Muscle layer of colon (tissue), 2 donors: ENCODE measurements around the gene ZDHHC13.
"Not testable (repeated sequence)": the region's sequence is repeated elsewhere in the genome, so short reads cannot be mapped to it uniquely, and the experiment has no call there.

Source experiments
- H3K27ac ChIP-seq: one replicate; pipeline ENCODE4 v1.7.0; 2013; ENCODE audit warnings: low read depth, mild to moderate bottlenecking, low read length, moderate library complexity
- H3K27me3 ChIP-seq, 2 donors: one replicate each; pipeline ENCODE4 v1.7.0; 2013; ENCODE audit warnings: low read length in 2 of 2, mild to moderate bottlenecking in 2 of 2; ENCODE audit not compliant: insufficient read depth in 2 of 2, control insufficient read depth in 1 of 2
- H3K36me3 ChIP-seq: one replicate; pipeline ENCODE4 v1.7.0; 2013; ENCODE audit warnings: mild to moderate bottlenecking, low read length; ENCODE audit not compliant: insufficient read depth
- H3K4me1 ChIP-seq: one replicate; pipeline ENCODE4 v1.7.0; 2013; ENCODE audit warnings: mild to moderate bottlenecking, low read length; ENCODE audit not compliant: insufficient read depth
- H3K4me3 ChIP-seq, 2 donors: one replicate each; pipeline ENCODE4 v1.7.0; 2013; ENCODE audit warnings: low read length in 2 of 2, low read depth in 1 of 2, mild to moderate bottlenecking in 1 of 2, moderate library complexity in 1 of 2
- H3K9ac ChIP-seq: one replicate; pipeline ENCODE4 v1.7.0; 2013; ENCODE audit warnings: low read length
- H3K9me3 ChIP-seq: one replicate; pipeline ENCODE4 v1.7.0; 2013; ENCODE audit warnings: mild to moderate bottlenecking, low read length
- donor health status: abdominal sarcoma.
- donor health status: Adenocarcinoma of cecum.

ZDHHC13 gene

DNA sequence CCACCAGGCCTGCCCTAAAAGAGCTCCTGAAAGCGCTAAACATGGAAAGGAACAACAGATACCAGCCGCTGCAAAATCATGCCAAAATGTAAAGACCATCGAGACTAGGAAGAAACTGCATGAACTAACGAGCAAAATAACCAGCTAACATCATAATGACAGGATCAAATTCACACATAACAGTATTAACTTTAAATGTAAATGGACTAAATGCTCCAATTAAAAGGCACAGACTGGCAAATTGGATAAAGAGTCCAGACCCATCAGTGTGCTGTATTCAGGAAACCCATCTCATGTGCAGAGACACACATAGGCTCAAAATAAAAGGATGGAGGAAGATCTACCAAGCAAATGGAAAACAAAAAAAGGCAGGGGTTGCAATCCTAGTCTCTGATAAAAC, 19.9 kb downstream of the ZDHHC13 start:
- H3K4me1 ChIP-seq, H3K4me3 ChIP-seq: not testable (repeated sequence)

DNA sequence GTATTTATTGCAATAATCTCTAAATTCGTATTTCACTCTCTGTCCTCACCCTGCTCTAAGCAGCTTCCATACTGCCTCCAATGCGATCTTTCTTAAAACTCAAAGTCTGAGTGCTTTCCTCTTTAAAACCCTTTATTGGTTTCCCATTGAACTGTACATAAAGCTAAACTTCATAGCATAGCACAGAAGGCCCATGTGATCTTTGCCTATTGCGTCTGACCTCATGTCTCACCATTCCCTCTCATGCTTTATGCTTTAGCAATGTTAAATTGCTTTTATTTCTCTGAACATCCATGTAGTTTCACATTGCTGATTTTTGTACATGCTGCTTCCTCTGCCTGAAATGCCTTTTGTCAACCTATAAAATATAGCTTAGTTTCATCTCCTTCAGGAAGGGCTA, 28.4 kb downstream of the ZDHHC13 start:
- Histone ChIP-seq H3K27me3 (no peaks in the 10 kb centered on the region), H3K4me3 (no peak overlapping the region), H3K9ac (no peak overlapping the region), H3K27ac (no peak overlapping the region), H3K4me1 (no peaks in the 10 kb centered on the region), H3K9me3 (no peaks in the 10 kb centered on the region), H3K36me3 (no peaks in the 10 kb centered on the region)

More for the DNA sequence above, 19.9 kb downstream of the ZDHHC13 start:
- H3K36me3 ChIP-seq, H3K27me3 ChIP-seq, H3K27ac ChIP-seq, H3K9ac ChIP-seq, H3K9me3 ChIP-seq: not testable (repeated sequence)

GRCh38 chr11:19156892-19157291, 39.9 kb downstream of the ZDHHC13 start:
- no peak overlapping the region for H3K27ac ChIP-seq
- H3K9ac ChIP-seq: no peak overlapping the region
- H3K36me3 ChIP-seq: peaks cover 15% of the 10 kb centered on the region
- no peaks in the 10 kb centered on the region for H3K4me1 ChIP-seq
- H3K9me3 ChIP-seq: no peaks in the 10 kb centered on the region
- no peak overlapping the region for H3K4me3 ChIP-seq
- no peaks in the 10 kb centered on the region for H3K27me3 ChIP-seq

DNA sequence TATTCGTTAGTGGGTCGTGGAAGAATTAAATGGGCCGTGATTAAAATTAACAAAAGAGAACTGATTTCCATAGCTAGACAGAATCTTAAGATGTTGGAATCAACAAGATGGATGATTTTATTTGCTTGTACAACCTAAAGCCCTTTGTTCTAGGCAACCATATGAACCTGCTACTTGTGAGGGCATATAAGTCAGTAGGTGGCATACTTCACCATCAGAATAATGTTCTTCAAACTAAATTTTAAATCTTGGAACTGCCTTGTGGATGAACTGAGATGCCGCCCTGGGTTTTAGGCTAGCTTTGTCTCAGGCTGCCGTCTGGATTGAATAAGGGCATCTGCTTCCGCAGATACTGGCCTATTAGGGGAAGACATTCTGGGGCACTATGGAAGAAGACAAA, 43.9 kb downstream of the ZDHHC13 start:
- no peak overlapping the region for H3K27ac ChIP-seq
- peaks cover 15% of the 10 kb centered on the region for H3K36me3 ChIP-seq
- H3K4me3 ChIP-seq: no peak overlapping the region
- H3K27me3 ChIP-seq: no peaks in the 10 kb centered on the region
- H3K4me1 ChIP-seq: no peaks in the 10 kb centered on the region
- H3K9ac ChIP-seq: no peak overlapping the region
- no peaks in the 10 kb centered on the region for H3K9me3 ChIP-seq

DNA sequence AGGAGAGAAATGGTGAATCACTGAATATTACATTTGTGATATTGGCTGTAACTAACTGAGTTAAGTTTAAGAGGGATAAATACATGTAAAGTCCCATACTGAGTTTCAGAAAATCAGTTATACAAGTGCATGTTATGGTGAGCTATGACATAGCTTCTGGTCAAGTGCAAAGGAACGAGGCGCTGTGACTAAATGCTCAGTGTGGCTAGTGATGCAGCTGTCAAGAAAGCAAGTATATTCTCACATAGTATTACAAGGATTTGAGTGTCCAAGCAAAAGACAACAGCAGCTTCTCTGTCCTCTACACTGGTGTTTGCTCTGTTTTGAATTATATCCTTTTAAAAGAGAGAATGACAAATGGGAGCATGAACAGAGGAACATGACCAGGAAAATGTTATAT, 44.7 kb downstream of the ZDHHC13 start:
- Histone ChIP-seq H3K27me3 (no peaks in the 10 kb centered on the region), H3K36me3 (peaks cover 11% of the 10 kb centered on the region), H3K4me1 (no peaks in the 10 kb centered on the region), H3K4me3 (no peak overlapping the region), H3K9me3 (no peaks in the 10 kb centered on the region), H3K9ac (no peak overlapping the region), H3K27ac (no peak overlapping the region)

DNA sequence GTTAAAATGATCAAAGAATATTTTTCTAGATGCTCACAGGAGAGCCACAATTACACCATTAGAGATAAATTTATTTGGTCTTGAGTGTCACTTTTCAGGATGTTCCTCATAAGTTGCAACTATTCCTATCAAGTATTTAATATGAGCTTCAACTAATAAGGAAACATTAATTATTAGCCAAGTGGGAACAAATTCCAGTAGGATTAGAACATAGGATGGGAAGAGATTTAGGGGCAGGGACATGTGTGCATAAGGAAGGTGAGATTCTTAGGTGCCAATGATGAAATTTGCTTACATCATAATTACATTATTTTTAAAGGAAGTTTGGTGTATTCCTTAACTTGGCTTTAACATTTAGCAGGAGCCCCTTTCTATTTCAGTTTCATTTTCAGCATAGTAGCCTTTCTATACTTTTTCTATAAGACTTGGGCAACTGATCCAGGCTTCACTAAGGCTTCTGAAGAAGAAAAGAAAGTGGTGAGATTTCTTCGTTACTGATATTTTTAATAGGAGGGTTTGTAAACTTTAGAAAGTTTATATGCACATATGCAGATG, 46.1 kb downstream of the ZDHHC13 start:
- Histone ChIP-seq H3K27ac (no peak overlapping the region), H3K9me3 (no peaks in the 10 kb centered on the region), H3K9ac (no peak overlapping the region), H3K36me3 (peaks cover 6% of the 10 kb centered on the region), H3K4me3 (no peak overlapping the region), H3K4me1 (peaks cover 2% of the 10 kb centered on the region), H3K27me3 (no peaks in the 10 kb centered on the region)

GRCh38 chr11:19163617-19164016, 46.6 kb downstream of the ZDHHC13 start:
- H3K36me3 ChIP-seq: peaks cover 6% of the 10 kb centered on the region
- no peak overlapping the region for H3K4me3 ChIP-seq
- H3K27me3 ChIP-seq: no peaks in the 10 kb centered on the region
- H3K9ac ChIP-seq: no peak overlapping the region
- no peak overlapping the region for H3K27ac ChIP-seq
- H3K4me1 ChIP-seq: peaks cover 6% of the 10 kb centered on the region
- H3K9me3 ChIP-seq: no peaks in the 10 kb centered on the region

- Histone ChIP-seq H3K27me3 (no peaks in the 10 kb centered on the region), H3K27ac (no peak overlapping the region), H3K4me1 (peaks cover 6% of the 10 kb centered on the region), H3K36me3 (peaks cover 4% of the 10 kb centered on the region), H3K4me3 (no peak overlapping the region), H3K9me3 (no peaks in the 10 kb centered on the region), H3K9ac (no peak overlapping the region)
These were observed 47.4 kb downstream of the ZDHHC13 start for GRCh38 chr11:19164230-19164855.

GRCh38 chr11:19164881-19165280, 47.9 kb downstream of the ZDHHC13 start:
- no peaks in the 10 kb centered on the region for H3K9me3 ChIP-seq
- no peaks in the 10 kb centered on the region for H3K27me3 ChIP-seq
- no peak overlapping the region for H3K27ac ChIP-seq
- no peak overlapping the region for H3K9ac ChIP-seq
- peaks cover 6% of the 10 kb centered on the region for H3K4me1 ChIP-seq
- no peak overlapping the region for H3K4me3 ChIP-seq
- no peaks in the 10 kb centered on the region for H3K36me3 ChIP-seq

GRCh38 chr11:19168090-19168489, 51.1 kb downstream of the ZDHHC13 start:
- Histone ChIP-seq H3K27me3 (no peaks in the 10 kb centered on the region), H3K4me1 (peaks cover 6% of the 10 kb centered on the region), H3K27ac (no peak overlapping the region), H3K9ac (no peak overlapping the region), H3K36me3 (peaks cover 6% of the 10 kb centered on the region), H3K9me3 (no peaks in the 10 kb centered on the region), H3K4me3 (no peak overlapping the region)

DNA sequence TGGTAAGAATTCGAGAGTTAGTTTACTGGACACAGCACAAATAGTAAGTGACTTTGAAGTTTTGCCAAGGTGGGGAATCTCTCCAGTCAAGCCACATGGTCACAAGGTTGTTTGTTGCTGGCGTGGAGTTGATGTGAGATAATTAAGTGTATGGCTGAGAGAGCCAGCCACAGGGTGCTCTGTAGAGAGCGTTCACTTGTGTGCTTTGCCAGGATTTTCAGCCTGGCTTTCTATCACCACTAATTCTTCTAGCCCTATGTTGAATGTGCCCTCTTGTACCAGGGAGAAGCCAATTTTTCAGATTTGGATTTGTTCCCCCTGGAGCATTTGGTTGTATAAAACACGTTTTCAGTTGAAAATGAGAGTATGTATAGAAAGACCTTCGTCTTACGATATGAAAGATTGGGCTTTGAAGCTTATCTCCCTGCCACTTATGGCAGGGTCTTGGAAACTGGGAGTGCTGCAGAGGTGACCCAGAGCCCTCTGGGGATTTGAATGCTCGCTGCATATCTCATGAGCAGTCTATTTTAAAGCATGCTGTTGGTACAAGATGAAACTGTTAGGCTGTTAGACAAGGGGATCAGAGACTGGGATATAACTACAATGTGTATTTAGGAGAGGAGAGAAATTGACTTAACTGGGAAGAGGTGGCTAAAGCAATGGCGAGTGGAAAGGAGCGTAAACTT, 56.2 kb downstream of the ZDHHC13 start:
- Histone ChIP-seq H3K27ac (no peak overlapping the region), H3K9ac (no peak overlapping the region), H3K4me3 (no peak overlapping the region), H3K9me3 (no peaks in the 10 kb centered on the region), H3K36me3 (peaks cover 12% of the 10 kb centered on the region), H3K4me1 (peaks cover 2% of the 10 kb centered on the region), H3K27me3 (no peaks in the 10 kb centered on the region)
